ENCODE measurements around the gene FADS3. TPM values are rescaled to one million over a fixed set of nuclear protein-coding genes. Genes with fewer than 3 reads are reported as not detected.

Gene FADS3
- total and polyA plus RNA-seq, 2 donors from 2014 or later: 20.5 to 58.2 TPM

DNA sequence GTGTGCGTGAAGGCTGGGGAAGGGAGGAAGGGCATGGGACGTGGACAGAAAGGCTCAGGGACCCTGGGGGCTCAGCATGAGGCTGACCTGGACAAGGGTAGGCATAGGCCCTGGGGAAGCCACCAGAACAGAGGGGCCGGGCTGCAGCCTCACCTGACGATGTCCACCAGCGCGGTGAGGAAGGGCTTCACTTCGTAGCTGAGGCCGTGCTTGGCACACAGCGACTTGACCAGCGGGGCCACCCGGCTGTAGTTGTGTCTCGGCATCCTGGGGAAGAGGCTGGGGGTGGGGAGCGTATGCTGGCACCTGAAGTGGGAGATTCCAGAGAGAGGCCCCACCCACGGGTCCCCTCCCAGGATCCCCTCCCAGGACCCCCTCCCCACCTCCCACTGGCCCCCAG, 15.6 kb downstream of the FADS3 start:
- H3K27ac ChIP-seq (ENCODE audit: low read depth in 2 of 2, low read length in 2 of 2): no peak overlapping the region
- H3K36me3 ChIP-seq (ENCODE audit: control insufficient read depth in 2 of 3, insufficient read depth in 3 of 3, low read length in 3 of 3): no peaks in the 10 kb centered on the region
- H3K4me3 ChIP-seq (ENCODE audit: low read length in 3 of 3): no peak overlapping the region

GRCh38 chr11:61874853-61875252, 16.5 kb downstream of the FADS3 start:
- H3K36me3 ChIP-seq (ENCODE audit: control insufficient read depth in 2 of 3, insufficient read depth in 3 of 3, low read length in 3 of 3): no peaks in the 10 kb centered on the region
- H3K4me1 ChIP-seq (ENCODE audit: control insufficient read depth in 2 of 3, insufficient read depth in 2 of 3, low read depth in 1 of 3, low read length in 3 of 3): peaks cover 0 to 5% (median 0%) of the 10 kb centered on the region in 3 donors
- H3K9ac ChIP-seq (ENCODE audit: low read length in 3 of 3): no peak overlapping the region
- H3K27ac ChIP-seq (ENCODE audit: low read depth in 2 of 2, low read length in 2 of 2): no peak overlapping the region
- TF ChIP-seq, protein P1, sequence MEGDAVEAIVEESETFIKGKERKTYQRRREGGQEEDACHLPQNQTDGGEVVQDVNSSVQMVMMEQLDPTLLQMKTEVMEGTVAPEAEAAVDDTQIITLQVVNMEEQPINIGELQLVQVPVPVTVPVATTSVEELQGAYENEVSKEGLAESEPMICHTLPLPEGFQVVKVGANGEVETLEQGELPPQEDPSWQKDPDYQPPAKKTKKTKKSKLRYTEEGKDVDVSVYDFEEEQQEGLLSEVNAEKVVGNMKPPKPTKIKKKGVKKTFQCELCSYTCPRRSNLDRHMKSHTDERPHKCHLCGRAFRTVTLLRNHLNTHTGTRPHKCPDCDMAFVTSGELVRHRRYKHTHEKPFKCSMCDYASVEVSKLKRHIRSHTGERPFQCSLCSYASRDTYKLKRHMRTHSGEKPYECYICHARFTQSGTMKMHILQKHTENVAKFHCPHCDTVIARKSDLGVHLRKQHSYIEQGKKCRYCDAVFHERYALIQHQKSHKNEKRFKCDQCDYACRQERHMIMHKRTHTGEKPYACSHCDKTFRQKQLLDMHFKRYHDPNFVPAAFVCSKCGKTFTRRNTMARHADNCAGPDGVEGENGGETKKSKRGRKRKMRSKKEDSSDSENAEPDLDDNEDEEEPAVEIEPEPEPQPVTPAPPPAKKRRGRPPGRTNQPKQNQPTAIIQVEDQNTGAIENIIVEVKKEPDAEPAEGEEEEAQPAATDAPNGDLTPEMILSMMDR (IDR thresholded peaks at IDR 0.05; ENCODE audit: borderline replicate concordance, extremely low read depth, insufficient read depth): no peak
- intact Hi-C loops (cut with DNase I): no loop called here
- no peak overlapping the region for H3K4me3 ChIP-seq (ENCODE audit: low read length in 3 of 3)
- no peaks in the 10 kb centered on the region for H3K9me3 ChIP-seq (ENCODE audit: control insufficient read depth in 2 of 3, insufficient read depth in 1 of 3, low read length in 3 of 3)
- H3K27me3 ChIP-seq (ENCODE audit: control insufficient read depth, insufficient read depth, low read length): no peaks in the 10 kb centered on the region
- DNase-seq: no peak
- no peak for FAIRE-seq

More for the DNA sequence above, 15.6 kb downstream of the FADS3 start:
- no peaks in the 10 kb centered on the region for H3K27me3 ChIP-seq (ENCODE audit: control insufficient read depth, insufficient read depth, low read length)
- DNase-seq: peak in 1 of 5 donors; percentile 66
- no peaks in the 10 kb centered on the region for H3K9me3 ChIP-seq (ENCODE audit: control insufficient read depth in 2 of 3, insufficient read depth in 1 of 3, low read length in 3 of 3)
- H3K9ac ChIP-seq (ENCODE audit: low read length in 3 of 3): no peak overlapping the region
- intact Hi-C loops (cut with DNase I): no loop called here
- peaks cover 0 to 5% (median 0%) of the 10 kb centered on the region in 3 donors for H3K4me1 ChIP-seq (ENCODE audit: control insufficient read depth in 2 of 3, insufficient read depth in 2 of 3, low read depth in 1 of 3, low read length in 3 of 3)
- TF ChIP-seq, protein P1 (IDR thresholded peaks at IDR 0.05; ENCODE audit: borderline replicate concordance, extremely low read depth, insufficient read depth): no peak
- no peak for FAIRE-seq

- no peak overlapping the region for H3K9ac ChIP-seq (ENCODE audit: low read length in 3 of 3)
- intact Hi-C loops (cut with DNase I): no loop called here
Measured at GRCh38 chr11:61874377-61874809, 17.0 kb downstream of the FADS3 start.

More at GRCh38 chr11:61874377-61874809, 17.0 kb downstream of the FADS3 start:
- no peak for DNase-seq
- TF ChIP-seq, protein P1 (IDR thresholded peaks at IDR 0.05; ENCODE audit: borderline replicate concordance, extremely low read depth, insufficient read depth): no peak
- Histone ChIP-seq H3K4me1 (ENCODE audit: control insufficient read depth in 2 of 3, insufficient read depth in 2 of 3, low read depth in 1 of 3, low read length in 3 of 3) (peaks cover 0 to 5% (median 0%) of the 10 kb centered on the region in 3 donors), H3K27me3 (ENCODE audit: control insufficient read depth, insufficient read depth, low read length) (no peaks in the 10 kb centered on the region), H3K9me3 (ENCODE audit: control insufficient read depth in 2 of 3, insufficient read depth in 1 of 3, low read length in 3 of 3) (no peaks in the 10 kb centered on the region), H3K36me3 (ENCODE audit: control insufficient read depth in 2 of 3, insufficient read depth in 3 of 3, low read length in 3 of 3) (no peaks in the 10 kb centered on the region), H3K4me3 (ENCODE audit: low read length in 3 of 3) (no peak overlapping the region), H3K27ac (ENCODE audit: low read depth in 2 of 2, low read length in 2 of 2) (no peak overlapping the region)
- no peak for FAIRE-seq

All from kidney (tissue), 14 donors.